Nucleus accumbens (tissue), 56 donors: Measurements from ENCODE around the gene PI4KB.
"Not testable (repeated sequence)": the region's sequence is repeated elsewhere in the genome, so short reads cannot be mapped to it uniquely, and the experiment has no call there.

Experiments used
- DNase-seq, 56 donors: peaks; one replicate each; lab custom pipeline; 2025; lab: John Stamatoyannopoulos, UW

The PI4KB gene

GRCh38 chr1:151282883-151283725 lies 44.1 kb downstream of the PI4KB start:
- peak in 18 of 56 donors; percentile 15 to 63 (median 40) for DNase-seq

DNA sequence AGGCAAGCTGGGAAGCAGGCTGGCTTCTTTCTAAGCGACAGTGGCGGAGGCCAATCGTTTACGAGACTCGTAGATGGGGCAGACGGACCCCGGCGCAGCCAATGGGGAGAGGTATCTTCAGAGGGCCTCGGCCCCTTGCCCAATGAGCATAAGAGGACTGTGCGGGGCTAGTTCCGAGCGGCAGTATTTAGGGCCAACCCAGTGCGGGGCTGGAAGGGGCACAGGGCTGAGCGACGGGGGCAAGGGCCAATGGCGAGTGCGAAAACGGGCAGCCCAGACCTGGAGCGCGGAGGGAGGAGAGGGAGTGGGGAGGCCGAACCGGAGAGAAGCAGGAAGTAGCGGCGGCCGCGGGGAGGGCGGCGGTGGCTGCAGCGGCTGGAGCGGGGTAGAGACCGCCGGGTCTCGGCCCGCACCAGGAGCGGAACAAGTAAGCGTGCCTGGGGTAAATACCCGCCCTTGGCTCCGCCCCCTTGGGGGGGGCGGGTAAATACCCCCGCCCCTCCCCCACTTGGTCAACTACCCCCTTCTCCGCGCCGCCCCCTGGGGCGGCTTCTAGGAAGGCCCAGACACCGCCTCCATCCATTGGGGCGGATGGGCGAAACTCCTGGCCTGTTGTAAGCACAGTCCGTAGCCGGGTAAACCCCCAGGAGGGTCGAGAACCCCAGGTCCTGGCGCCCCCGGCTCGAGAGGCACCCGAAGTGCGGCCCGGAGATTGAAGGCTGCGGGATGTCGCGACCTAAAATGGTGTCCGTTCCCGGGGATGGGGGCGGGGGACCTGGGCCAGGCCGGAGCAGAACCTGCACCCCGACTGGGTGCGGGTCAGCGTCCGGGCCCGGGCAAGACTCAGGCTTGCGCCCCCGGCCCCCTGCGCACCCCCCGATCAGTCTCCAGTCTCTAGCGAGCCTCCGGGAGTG lies 45.0 kb downstream of the PI4KB start, which contains the start of gene ZNF687:
Gene ZNF687, plus strand, starts transcription at position 331 of the 914 bp plus-strand sequence. CDS start 3,993 bp downstream, outside the sequence.
- DNase-seq = peak; percentile 95 to 100 (median 100)

GRCh38 chr1:151281225-151281968 lies 45.8 kb downstream of the PI4KB start:
- DNase-seq = peak; percentile 57 to 96 (median 91)

- DNase-seq = no peak
Measured at GRCh38 chr1:151277249-151277648, 50.0 kb downstream of the PI4KB start.

- DNase-seq = not testable (repeated sequence)
Measured at GRCh38 chr1:151275341-151275740, 51.9 kb downstream of the PI4KB start.

DNA sequence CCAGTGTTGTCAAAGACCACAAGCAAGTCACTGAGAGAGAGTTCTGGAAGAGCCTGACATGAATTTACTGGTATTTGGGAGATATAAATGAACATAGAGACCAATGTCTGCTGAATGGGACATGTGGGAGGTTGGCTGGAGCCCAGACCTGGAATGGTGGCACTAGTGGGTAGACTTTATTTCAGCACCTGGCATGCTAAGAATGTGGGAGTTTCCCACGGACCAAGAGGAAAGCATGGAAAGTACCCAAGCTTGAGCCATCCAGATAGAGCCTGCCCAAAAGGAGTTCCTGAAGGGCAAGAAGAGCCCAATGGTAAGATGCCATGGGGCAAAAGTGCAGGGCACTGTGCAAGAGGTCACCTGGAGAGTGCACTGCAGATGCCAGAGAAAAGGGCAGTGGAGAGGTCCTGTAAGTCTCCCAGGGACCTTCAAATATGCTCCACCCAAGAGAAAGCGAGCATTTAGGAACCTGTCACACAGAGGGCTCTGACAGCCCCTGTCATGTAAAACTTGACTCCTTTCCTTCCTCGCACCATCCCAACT lies 53.2 kb downstream of the PI4KB start:
- DNase-seq = no peak

DNA sequence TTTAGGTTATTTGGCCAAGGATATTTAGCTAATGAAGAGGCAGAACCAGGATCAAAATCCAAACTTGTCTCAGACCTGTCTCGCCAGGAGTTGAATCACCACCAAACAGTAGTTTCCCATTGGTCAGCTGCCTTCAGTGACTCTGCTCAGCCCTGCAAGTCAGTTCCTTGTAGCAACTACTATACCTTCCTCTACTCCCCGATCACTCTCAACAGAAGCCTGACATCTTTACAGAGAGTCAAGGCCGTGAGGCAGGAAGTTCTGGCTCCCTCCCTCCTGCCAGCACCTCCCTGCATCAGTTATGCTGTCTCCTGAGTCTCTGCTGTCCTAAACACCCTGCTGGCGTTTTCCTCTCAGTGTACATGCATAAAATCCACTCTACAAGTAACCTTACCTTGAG lies 59.5 kb downstream of the PI4KB start:
- DNase-seq = no peak

DNA sequence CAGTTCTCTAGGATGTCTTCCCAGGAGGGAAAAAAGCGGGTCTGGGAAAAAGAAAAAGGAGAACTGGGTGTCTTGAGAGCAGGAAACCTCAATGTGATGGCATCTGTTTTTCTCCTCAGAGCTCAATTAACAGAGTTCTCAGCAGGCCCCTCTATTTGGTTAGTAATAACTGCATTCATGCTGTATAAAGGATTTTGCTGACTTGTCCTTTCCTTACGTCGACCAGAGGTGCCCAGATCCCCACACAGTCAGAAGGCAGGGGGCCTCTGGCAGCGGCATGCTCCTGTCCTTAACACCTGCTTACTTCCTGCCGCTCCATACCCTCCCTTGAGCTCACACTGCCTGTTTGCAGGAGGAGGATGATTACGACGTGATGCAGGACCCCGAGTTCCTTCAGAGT lies 60.4 kb downstream of the PI4KB start:
- no peak for DNase-seq

- no peak for DNase-seq
Measured at GRCh38 chr1:151266315-151266714, 60.9 kb downstream of the PI4KB start.

DNA sequence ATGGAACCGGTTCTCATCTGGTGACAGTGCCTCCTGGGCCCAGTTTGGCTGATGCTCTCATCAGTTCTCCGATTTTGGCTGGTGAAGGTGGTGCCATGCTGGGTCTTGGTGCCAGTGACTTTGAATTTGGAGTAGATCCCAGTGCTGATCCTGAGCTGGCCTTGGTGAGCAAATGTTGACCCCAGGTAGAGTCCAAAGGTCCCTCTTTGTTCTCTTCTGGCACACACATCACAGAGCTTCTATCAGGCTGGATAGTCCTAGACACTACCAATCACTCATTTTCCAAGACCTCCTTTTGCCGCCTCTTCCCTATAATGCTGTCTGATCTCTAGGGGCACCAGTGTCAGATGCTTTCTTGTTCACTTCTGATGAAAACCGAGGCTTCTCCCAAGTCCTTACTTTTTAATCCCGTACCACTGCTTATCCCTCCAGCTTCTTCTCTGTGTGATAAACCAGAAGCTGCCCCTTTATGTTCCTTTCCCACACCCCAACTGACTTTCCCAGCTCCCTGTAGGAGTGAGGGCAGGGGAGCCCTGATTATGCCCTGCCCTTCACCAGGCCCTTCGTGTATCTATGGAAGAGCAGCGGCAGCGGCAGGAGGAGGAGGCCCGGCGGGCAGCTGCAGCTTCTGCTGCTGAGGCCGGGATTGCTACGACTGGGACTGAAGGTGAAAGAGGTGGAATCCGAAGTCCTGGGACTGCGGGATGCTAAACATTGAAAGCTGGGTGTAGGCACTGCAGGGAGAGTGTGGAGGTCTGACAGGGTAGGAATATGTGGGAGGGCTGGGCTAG lies 61.6 kb downstream of the PI4KB start:
- DNase-seq = no peak

GRCh38 chr1:151259351-151259750 lies 67.9 kb downstream of the PI4KB start:
- DNase-seq = no peak

- no peak for DNase-seq
Measured at GRCh38 chr1:151255381-151255780, 71.8 kb downstream of the PI4KB start.

GRCh38 chr1:151254217-151255213 lies 72.7 kb downstream of the PI4KB start, which contains the start of gene PSMD4:
TSS of gene PSMD4 (plus strand) at chr1:151254734. CDS start at chr1:151254783, 49 bp downstream.
- DNase-seq = peak; percentile 66 to 96 (median 92)

GRCh38 chr1:151251656-151252470 lies 75.4 kb downstream of the PI4KB start:
- DNase-seq = peak in 37 of 56 donors; percentile 0 to 78 (median 21)

GRCh38 chr1:151246786-151247185 lies 80.4 kb downstream of the PI4KB start:
- no peak for DNase-seq

DNA sequence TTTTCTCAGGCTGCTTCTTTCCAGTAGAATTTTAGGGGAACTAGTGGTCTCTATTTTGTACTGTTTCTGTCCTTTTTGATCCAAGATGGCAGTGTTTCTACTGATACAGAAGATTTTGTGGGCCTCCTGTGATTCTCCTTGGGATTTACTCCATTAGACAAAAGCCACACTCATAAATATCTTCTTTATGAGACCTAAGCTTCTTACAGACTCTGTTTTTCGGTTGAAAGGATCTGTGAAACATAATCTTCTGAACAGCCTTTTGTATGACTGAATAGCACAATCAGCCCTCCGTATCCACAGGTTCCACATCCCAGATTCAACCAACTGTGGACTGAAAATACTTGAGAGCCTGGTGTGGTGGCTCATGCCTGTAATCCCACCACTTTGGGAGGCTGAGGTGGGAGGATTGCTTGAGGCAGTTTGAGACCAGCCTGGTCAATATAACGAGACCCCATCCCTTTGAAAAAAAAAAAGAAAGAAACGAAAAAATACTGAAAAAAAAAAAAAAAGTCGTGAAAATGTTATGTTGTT lies 83.5 kb downstream of the PI4KB start:
- DNase-seq = no peak

GRCh38 chr1:151242442-151242841 lies 84.8 kb downstream of the PI4KB start:
- no peak for DNase-seq
